HTR-8/SVneo (cell line): Measurements from ENCODE around the gene TAAR8.
"Not testable (repeated sequence)": the region's sequence is repeated elsewhere in the genome, so short reads cannot be mapped to it uniquely, and the experiment has no call there.

Source experiments
- DNase-seq: peaks from one replicate; pipeline ENCODE4 v3.0.0; 2011; ENCODE audit warnings: low spot score, mixed read lengths; ENCODE audit not compliant: insufficient read length
- FAIRE-seq: peaks from 2 replicates; lab custom pipeline; 2011; peaks lifted over from hg19 to GRCh38; lab: Jason Lieb, UNC

TAAR8 gene, protein sequence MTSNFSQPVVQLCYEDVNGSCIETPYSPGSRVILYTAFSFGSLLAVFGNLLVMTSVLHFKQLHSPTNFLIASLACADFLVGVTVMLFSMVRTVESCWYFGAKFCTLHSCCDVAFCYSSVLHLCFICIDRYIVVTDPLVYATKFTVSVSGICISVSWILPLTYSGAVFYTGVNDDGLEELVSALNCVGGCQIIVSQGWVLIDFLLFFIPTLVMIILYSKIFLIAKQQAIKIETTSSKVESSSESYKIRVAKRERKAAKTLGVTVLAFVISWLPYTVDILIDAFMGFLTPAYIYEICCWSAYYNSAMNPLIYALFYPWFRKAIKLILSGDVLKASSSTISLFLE

DNA sequence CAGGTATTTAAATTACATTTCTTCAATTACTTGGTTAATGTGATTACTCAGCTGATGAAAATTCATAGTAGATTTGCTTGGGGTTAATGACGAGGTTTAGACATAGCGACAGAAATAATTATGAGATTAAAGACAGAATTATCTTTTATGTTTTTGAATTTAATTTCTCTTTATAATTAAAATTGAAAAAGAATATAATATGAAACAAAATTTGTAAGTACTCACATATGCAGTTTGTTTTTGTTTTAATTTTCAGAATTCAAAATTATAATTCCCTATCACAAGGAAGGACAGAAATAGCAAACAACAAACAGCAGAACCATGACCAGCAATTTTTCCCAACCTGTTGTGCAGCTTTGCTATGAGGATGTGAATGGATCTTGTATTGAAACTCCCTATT, at the start of gene TAAR8:
Gene TAAR8, plus strand, starts transcription at position 301 of the 400 bp plus-strand sequence. Its CDS starts 21 bp downstream, at position 322.
- no peak for FAIRE-seq
- DNase-seq = no peak

DNA sequence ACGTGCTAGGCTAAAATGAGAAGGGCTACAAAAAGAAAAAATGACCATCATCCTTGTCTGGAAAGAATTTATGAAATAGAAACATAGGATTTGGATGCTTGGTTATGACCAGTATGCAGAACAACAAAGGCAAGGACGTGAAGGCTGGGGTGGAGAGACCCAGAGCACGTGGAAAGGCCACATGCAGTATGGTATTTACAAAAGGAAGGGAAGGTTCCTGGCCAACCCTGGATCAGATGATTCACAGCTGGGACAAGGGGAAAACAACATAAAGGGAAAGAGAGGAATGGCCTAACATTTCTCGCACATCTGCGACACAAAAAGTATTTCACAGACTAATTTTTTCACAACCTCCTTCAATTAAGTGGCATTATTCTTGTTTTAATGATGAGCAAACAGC, 47.7 kb upstream of the TAAR8 start:
- FAIRE-seq (no peak), DNase-seq (no peak)

DNA sequence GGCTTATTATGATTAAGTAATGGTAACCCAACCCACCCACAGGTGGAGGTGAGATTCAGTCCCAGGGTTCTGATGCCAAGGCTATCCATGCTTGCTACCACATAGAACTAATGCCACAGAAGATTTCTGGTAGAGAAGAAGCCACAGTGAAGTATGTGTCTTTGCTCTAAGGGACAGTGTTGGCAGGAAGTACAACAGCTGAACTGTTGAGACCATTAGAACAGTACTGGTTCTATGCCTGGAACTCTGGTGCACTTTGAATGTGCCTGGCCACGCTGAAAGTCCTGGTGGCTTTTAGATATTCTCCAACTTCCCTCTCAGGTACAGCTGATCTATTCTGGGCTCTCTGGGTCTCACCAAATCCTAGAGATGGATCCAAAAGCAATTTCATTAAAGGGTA, 47.3 kb upstream of the TAAR8 start:
- DNase-seq = no peak
- FAIRE-seq = no peak

DNA sequence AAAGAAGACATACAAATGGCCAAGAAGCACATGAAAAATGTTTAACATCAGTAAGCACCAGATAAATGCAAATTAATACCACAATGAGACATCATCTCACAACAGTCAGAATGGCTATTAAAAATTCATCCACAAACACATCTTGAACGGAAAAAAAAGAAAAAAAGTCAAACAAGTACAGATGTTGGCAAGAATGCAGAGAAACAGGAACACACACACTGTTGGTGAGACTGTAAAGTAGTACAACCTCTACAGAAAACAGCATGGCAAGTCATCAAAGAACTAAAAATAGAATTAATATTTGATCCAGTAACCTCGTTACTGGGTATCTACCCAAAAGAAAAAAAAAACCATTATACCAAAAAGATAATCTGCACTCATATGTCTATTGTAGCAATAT, 46.0 kb upstream of the TAAR8 start:
- no peak for DNase-seq
- no peak for FAIRE-seq

DNA sequence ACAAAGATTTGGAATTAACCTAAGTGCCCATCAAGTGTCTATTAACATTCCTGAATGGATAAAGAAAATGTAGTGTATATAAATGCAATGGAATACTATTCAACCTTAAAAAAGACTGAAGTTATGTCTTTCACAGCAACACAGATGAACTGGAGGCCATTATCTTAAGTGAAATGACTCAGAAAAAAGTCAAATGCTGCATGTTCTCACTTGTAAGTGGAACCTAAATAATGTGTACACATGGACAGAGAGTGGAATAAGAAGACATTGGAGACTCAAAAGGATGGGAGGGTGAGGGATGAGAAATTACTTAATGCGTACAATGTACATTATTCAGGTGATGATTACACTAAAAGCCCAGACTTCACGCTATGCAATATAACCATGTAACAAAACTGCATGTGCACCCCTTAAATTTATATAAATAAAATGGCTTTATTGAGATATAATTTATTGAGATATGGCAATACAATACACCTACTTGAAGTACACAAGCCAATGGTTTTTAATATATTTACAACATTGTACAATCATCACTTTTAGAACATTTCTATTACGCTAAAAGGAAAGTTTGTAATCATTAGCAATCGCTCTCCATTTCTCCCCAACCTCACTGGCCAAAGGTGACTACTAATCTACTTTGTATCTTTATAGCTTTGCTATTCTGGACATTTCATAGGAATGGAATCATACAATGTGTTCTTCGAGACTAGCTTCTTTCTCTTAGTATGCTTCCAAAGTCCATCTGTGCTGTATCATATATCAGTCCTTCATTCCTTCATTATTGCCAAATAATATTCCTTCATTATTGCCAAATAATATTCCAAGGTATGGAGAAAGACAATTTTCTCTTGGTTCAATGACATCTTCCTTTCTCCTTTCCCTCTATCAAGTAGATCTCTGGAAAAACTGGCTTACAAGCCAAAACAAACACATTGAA, 45.3 kb upstream of the TAAR8 start:
- FAIRE-seq = no peak
- DNase-seq = no peak

DNA sequence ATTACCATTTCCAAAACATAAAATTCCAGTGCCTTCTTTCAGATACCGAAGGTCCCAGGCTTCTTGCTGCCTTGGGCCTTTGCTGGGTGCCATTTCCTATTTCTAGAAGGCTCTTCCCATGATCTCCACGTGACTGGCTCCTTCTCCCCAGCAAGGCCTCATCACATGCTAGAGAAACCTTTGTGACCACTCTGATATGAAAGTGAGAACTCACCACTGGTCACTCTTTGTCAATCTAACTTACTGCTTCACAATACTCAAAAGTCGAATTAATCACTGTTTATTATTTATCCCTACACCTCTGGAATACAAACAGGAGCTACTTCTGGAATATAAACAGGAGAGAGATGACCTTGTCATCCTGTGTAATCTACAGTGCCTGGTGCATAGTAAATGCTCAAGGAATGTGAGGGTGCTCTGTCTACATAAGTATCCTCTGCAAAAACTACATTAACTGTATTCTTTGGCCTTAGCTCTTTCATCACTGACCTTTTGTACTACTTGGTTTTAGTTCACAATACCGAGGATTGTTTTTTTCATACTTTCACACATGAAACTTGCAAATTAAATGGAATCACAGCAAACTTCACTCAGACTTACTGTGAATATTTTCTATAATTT, 41.2 kb upstream of the TAAR8 start:
- FAIRE-seq = no peak
- no peak for DNase-seq

DNA sequence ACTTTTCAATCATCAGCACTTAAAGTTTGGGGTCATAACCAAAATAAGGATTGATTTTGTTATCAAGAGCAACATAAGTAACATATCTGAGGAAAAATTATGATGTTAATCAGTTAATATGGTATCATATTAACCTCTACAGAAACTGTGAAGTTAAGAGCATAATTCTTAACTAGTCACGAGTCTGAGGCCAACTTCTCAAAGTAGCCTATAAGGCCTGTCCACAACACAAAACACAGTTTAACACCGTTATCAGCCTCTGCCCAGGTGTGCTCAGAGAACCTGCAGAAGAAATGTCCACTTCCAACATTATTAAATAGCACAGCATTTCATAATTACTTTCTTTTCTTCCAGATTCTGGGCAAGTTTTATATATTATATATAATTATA, 40.6 kb upstream of the TAAR8 start:
- no peak for FAIRE-seq
- no peak for DNase-seq

DNA sequence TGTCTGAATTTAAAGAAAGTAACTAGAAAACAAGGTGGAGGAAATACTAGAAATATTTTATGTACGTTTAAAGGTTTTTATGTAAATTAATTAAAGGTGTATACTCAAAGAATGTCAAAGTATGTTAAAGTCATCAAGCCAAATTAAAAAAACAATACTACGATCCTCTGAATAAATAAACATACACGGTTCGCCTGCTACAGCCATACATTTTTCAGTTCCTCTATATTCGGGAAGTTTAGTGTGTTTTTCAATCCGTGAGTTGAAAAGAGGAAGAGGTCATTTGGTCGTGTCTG, 40.2 kb upstream of the TAAR8 start:
- no peak for FAIRE-seq
- no peak for DNase-seq

DNA sequence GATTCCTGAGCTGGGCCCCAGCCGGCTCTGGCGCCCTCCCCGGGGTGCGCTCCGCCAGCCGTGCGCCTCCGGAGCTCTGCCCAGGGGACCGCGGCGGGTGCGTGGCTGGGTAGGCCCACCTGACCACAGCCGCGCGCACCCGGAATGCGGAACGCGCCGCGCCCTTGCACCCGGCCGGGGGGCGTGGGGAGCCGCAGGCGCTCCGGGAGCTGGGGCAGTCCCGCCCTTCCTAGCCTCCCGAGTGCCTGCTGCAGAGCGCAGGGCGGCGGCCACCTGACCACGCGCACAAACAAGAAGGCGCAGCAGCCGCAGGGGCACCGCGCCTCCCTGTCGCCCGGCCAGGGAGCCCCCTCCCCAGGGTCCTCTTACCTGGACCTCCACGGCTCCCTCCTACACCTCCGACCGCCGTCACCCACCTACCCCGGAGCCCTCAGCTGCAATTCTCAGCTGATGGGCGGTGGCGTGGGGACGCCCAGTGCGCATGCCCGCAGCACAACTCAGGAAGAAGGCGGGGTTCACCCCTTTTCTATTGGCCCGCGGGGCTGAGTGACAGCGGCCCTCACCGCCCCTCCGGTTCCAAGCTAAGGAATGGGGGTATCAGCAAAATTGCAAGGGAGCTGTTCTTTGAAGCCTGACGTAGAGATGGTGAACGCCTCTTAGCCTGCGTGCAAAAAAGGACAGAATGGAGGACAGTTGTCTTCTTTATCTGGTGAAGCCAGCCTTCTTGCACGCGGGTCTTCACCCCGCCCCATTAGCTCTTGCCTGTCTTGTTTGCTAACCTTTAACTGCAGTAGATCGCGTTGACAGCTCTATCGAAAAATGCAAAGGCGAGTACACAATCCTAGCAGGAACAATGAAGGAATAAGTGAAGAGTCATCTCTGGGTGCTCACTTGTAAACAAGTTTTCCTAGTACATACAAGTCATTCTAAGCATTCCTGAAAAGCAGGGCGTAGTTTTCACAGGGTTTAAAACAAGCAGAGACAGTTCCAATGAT, 39.5 kb upstream of the TAAR8 start, which contains the start of gene STX7:
Gene STX7, minus strand, starts transcription at position 479 of the 995 bp plus-strand sequence. CDS start 9,586 bp downstream, outside the sequence.
- DNase-seq (peak; percentile 93), FAIRE-seq (peak; percentile 71)

DNA sequence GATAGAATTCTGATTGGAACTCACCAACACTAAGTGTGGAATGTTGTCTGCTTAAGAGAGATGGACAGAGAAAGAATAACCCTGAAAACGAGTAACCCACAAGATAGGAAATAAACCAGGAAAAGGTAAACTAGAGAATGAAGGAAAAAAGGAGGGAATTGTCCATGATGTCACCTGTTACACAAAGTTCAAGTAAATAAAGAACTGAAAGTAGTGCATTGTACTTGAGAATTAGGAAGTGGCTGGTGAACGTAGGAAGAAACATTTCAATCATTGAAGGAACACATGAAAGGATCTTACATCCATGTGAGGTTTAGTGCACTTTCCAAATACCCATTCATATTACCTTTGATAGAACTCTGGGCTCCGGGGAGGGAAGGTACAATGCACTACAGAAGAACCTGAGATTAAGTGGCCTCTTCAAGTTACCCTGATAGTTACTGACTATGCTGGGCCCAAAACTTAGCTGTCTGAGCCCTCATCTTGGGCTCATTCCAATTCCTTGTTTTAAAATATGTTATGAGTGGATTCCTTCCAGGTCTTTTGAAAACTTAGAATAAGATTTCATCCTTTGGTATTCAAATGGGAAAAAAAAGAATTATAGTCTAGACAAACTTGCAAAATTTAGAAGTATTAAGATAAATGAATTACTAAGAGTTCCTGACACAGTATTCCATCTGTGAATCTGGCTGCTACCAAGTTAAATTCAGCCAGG, 38.5 kb upstream of the TAAR8 start:
- FAIRE-seq (no peak), DNase-seq (no peak)

DNA sequence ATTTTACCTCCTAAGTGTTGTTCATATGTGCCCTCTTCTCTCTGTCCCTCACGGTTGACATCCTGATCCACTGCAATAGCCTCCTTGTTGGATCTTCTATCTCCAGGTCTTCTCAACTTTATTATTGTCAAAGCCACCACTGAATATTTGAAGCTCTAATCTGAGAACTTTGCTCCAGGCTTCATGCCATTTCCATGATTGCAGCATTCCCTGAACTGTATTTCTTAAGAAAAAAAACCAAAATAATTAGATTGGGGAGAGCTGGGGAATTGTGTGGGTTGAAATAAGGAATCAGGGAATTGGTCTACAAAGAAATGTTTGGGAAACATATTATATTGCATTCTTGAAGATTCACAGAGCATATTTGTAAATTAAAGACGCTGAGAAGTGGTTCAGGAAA, 37.1 kb upstream of the TAAR8 start:
- DNase-seq (no peak), FAIRE-seq (no peak)

DNA sequence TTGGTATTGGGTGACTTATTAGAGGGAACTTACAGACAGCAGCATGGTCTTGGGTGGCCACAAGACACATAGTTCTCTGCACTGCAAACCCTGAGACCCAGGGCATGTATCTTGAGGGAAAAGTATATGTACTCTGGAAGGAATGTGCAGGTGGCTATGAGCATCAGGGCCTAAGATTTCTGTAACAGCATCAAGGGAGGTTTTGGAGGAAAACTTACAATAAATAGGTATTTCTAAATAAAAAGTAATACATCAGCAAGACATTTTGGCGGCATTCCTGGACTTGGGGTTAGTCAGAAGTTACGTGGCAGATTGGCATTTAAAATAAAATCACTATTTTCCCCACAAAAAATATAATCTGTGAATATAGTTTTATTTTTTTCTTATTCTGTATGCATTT, 31.5 kb upstream of the TAAR8 start:
- FAIRE-seq (no peak), DNase-seq (no peak)

DNA sequence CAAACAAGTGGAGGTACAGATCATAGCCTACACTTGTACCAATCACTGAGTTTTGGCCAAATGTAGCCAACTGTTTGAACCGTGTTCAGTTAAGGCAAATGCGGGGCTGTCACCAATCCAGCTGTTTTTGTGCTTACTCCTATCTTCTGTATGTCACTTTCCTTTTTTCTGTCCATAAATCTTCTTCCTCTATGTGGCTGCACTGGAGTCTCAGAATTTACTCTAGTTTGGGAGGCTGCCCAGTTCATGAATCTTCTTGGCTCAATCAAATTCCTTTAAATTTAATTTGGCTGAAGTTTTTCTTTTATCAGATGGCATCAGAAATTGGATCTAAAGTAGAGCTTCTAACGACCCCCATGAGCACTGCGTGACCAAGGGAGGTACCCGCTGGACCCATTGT, 27.8 kb upstream of the TAAR8 start:
- DNase-seq (no peak), FAIRE-seq (no peak)

DNA sequence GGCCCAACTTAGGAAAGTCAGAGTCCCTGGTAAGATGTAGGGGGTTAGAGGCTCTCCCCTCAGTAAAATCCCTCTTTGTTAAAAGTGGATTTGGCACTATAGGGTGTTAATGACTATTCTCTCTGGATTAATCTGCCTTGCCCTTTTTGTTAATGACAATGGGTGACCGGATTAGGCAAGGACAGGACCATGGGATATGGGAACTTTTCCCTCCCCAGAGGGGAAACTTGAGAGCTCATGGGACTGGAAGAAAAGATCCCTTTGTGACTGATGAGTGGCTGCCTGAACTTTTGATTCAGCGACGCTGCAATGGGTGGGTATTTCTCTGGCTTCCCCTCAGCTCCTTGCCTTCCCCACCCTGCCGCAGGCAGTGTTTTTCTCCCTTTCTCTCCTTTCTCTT, 26.6 kb upstream of the TAAR8 start:
- DNase-seq (no peak), FAIRE-seq (no peak)

DNA sequence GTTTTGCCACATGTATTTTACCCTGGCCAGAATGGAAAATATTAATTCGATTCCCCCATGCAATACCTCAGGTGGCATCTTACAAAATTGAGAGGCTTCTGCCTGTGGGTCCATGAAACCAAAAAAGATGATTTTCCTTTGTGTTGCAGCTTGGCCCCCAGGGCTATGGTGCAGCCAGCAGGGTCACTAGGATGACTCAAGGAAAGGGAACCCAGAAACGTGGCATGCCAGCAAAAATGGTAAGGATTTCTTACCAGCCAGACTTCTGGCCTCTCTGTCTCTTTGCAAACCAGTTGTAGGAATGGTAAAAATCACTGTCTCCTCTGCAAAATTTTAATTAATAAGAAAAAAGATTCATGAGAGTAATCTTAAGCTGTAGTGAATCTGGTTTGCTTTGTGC, 26.0 kb upstream of the TAAR8 start:
- DNase-seq (no peak), FAIRE-seq (no peak)

DNA sequence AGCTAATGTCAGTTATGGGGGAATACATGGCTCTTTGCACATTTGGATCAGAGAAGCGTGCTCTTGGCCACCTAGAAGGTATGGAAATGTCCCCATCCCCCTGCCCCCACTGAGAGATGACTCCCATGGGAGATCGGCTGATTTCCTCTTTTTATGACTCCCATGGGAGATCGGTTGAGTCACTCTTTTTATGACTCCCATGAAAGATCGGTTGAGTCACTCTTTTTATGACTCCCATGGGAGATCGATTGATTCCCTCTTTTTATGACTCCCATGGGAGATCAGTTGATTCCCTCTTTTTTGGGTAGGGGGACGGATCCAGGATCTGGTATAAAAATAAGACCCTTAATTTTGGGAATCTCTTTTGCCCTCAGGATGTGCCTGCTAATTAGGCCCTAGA, 24.7 kb upstream of the TAAR8 start:
- peak; percentile 11 for DNase-seq
- no peak for FAIRE-seq

DNA sequence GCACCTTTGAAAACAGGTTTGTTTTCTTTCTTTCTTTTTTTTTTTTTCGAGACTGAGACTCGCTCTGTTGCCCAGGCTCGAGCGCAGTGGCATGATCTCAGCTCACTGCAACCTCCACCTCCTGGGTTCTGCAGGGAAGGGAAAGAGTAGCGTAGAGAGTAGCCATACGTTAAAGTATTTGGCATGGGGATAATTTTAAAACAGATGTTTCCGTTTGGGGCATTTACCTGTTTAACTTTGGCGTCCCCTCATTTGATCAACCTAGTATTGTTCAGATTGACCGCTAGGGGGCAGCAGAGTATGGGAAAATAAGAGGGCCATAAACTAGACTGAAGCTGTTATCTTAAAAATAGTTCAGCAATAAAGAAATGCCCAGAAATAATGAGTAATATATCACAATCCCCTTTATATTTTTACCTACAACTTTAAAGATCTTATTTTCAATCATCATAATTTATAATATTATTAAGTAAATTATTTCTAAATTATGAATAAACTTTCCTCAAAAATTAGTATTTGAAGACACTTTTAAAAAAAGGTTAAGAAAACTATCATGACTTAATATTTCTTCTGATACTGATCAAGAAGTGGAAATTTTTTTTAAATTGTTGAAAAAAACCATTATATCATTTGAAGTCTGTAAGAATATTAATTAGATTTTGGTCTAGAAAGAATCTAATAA, 22.0 kb upstream of the TAAR8 start:
- DNase-seq (peak; percentile 31), FAIRE-seq (no peak)

DNA sequence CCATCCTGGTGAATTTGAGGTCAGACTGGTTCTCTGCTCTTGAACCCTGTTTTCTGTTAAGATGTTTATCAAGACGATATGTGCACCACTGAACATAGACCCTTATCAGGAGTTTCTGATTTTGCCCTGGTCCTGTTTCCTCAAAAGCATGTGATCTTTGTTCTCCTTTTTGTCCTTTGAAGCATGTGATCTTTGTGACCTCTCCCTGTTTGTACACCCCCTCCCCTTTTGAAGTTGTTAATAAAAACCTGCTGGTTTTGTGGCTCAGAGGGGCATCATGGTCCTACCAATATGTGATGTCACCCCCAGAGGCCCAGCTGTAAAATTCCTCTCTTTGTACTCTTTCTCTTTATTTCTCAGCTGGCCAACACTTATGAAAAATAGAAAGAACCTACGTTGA, 17.9 kb upstream of the TAAR8 start:
- not testable (repeated sequence) for FAIRE-seq, DNase-seq

DNA sequence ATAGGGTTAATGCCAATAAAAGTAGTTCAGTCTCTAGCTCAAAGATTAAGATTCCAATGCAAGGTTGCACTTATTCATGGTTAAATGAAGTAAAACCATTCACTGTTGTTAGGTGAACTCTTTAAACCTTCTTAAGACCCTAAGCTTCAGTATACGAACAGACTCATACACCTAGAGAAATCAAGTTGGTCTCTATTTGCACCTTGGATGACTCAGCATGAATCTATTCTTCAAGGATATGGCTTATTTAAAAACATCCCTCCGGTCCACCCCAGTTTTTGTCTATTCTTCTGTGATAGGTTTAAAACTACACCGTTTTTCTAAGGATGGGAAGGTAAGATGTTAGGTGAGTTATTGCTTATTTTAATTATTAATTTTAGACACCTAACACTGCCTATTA, 15.3 kb upstream of the TAAR8 start:
- FAIRE-seq (no peak), DNase-seq (no peak)
